HepG2 (cell line): ENCODE data around the gene N4BP2L1. TPM values are rescaled to one million over a fixed set of nuclear protein-coding genes. Genes with fewer than 3 reads are reported as not detected.

Source experiments
- ATAC-seq: fragments of 200-7000 bp; cut with Tn5 transposase; 3 replicates; pipeline ENCODE4 v1.9.1; 2020; ENCODE audit warnings: mild to moderate bottlenecking, moderate library complexity
- BruUV-seq: library from RNA; stranded (reverse); fragments of 400-500 nt; replicated peaks from 2 replicates; lab custom pipeline; 2021; lab: Mats Ljungman, UMichigan
- CTCF ChIA-PET: fragments of 300-600 bp; formaldehyde crosslinking; extraction: SDS; loops from one replicate; lab custom pipeline; 2021; ENCODE audit warnings: low total read pairs, inconsistent platforms, low intra/inter-chr PET ratio; lab: Yijun Ruan, JAX
- POLR2A ChIA-PET: fragments of 350-600 bp; sonication (Branson Sonifier 250); formaldehyde crosslinking; loops from one replicate; lab custom pipeline; 2020; ENCODE audit warnings: antibody characterized with exemption, inconsistent platforms; lab: Yijun Ruan, JAX
- DNase-seq: peaks from one replicate; pipeline ENCODE4 v3.0.0-alpha.2; 2015; ENCODE audit warnings: low spot score
- FAIRE-seq: peaks from 3 replicates; lab custom pipeline; 2011; peaks lifted over from hg19 to GRCh38; lab: Jason Lieb, UNC
- H2AFZ ChIP-seq: one replicate; pipeline ENCODE4 v1.6.1; 2011; ENCODE audit warnings: low read length, inconsistent platforms
- H3K27ac ChIP-seq: fragments of 300-600 bp; 3 replicates; pipeline ENCODE4 v1.8.0; 2011; ENCODE audit warnings: mixed run types, mild to moderate bottlenecking, mixed read lengths, low read length, inconsistent platforms; ENCODE audit not compliant: insufficient read depth; ENCODE audit errors: extremely low read length
- H3K27me3 ChIP-seq, 2 experiments: fragments of 200-600 bp in 1 of 2; 2 replicates in 1 of 2; 3 replicates in 1 of 2; pipeline versions ENCODE4 v1.6.0 to v1.8.0; 2011; ENCODE audit warnings: low read length in 2 of 2, mild to moderate bottlenecking in 2 of 2, moderate library complexity in 2 of 2, inconsistent platforms in 1 of 2; ENCODE audit not compliant: insufficient read depth in 2 of 2, control insufficient read depth in 1 of 2
- H3K36me3 ChIP-seq, 2 experiments: fragments of 200-600 bp in 1 of 2; replicated peaks in 1 of 2; 2 replicates in 1 of 2; 3 replicates in 1 of 2; pipeline versions ENCODE4 v1.5.1 to v1.8.0; 2011; ENCODE audit warnings: low read length in 2 of 2, inconsistent platforms in 1 of 2; ENCODE audit not compliant: insufficient read depth in 2 of 2, control insufficient read depth in 1 of 2
- H3K4me1 ChIP-seq: 2 replicates; pipeline ENCODE4 v1.5.1; 2012; ENCODE audit warnings: low read length, inconsistent platforms; ENCODE audit not compliant: insufficient read depth
- H3K4me2 ChIP-seq: 2 replicates; pipeline ENCODE4 v1.6.0; 2011; ENCODE audit warnings: low read depth, low read length, inconsistent platforms
- H3K4me3 ChIP-seq, 3 experiments: fragments of 200-600 bp in 1 of 3; sonication (generic), shearing (Covaris generic) in 1 of 3; replicated peaks in 1 of 3; 2 replicates each; pipeline ENCODE4 v1.5.1; 2011 to 2016; ENCODE audit warnings: low read length in 3 of 3, inconsistent platforms in 2 of 3, low read depth in 2 of 3, mild to moderate bottlenecking in 2 of 3, control low read depth in 1 of 3, mixed read lengths in 1 of 3; ENCODE audit not compliant: insufficient read depth in 1 of 3
- H3K79me2 ChIP-seq: one replicate; pipeline ENCODE4 v1.6.1; 2011; ENCODE audit warnings: low read length, inconsistent platforms; ENCODE audit not compliant: insufficient read depth
- H3K9ac ChIP-seq: 2 replicates; pipeline ENCODE4 v1.6.0; 2011; ENCODE audit warnings: mild to moderate bottlenecking, low read depth, low read length, inconsistent platforms; ENCODE audit not compliant: insufficient read depth
- H3K9me3 ChIP-seq: 2 replicates; pipeline ENCODE4 v1.5.1; 2012; ENCODE audit warnings: mild to moderate bottlenecking, low read length
- H4K20me1 ChIP-seq: 2 replicates; pipeline ENCODE4 v1.6.0; 2011; ENCODE audit warnings: inconsistent platforms, mild to moderate bottlenecking, low read length, moderate library complexity; ENCODE audit not compliant: insufficient read depth
- ARNT2 ChIP-seq: sonication (generic); formaldehyde crosslinking; IDR thresholded peaks from 2 replicates; pipeline ENCODE4 v1.8.0; 2022; ENCODE audit warnings: mild to moderate bottlenecking, low read depth, missing genetic modification reagents, moderate library complexity
- CBFB ChIP-seq: sonication (generic); formaldehyde crosslinking; IDR thresholded peaks from 2 replicates; pipeline ENCODE4 v1.4.0; 2020; ENCODE audit warnings: missing genetic modification reagents
- MAFF ChIP-seq: IDR thresholded peaks from 2 replicates; pipeline ENCODE4 v1.6.1; 2011; ENCODE audit warnings: low read depth, low read length, improper control_type of control experiment
- MIER3 ChIP-seq: IDR thresholded peaks from 2 replicates; pipeline ENCODE4 v1.6.1; 2016; ENCODE audit warnings: missing compliant biosample characterization, borderline replicate concordance
- NR2F6 ChIP-seq, 2 experiments: IDR thresholded peaks; 2 replicates each; pipeline ENCODE4 v1.6.1; 2016; ENCODE audit warnings: antibody characterized with exemption in 1 of 2, mild to moderate bottlenecking in 1 of 2
- POLR2A ChIP-seq, 2 experiments: IDR thresholded peaks; 2 replicates each; pipeline ENCODE4 v1.6.1; 2011; ENCODE audit warnings: low read depth in 2 of 2, low read length in 2 of 2, mild to moderate bottlenecking in 1 of 2, moderate library complexity in 1 of 2; ENCODE audit not compliant: insufficient read depth in 1 of 2
- ZNF335 ChIP-seq: sonication (generic); formaldehyde crosslinking; IDR thresholded peaks from 2 replicates; pipeline ENCODE4 v1.4.0; 2020; ENCODE audit warnings: missing genetic modification reagents
- ZSCAN21 ChIP-seq: sonication (generic); formaldehyde crosslinking; IDR thresholded peaks from 2 replicates; pipeline ENCODE4 v1.8.0; 2022; ENCODE audit warnings: mild to moderate bottlenecking, missing genetic modification reagents, moderate library complexity, borderline replicate concordance
- WGBS: methylation state at CpG from one replicate; pipeline ENCODE4 v1.1.6; 2017; ENCODE audit warnings: low lambda C conversion rate; 5-methylcytosine and 5-hydroxymethylcytosine counted together
- in situ Hi-C: cut with HindIII; loops from 2 replicates; pipeline ENCODE4 v1.10.0; 2017; ENCODE audit warnings: low pct_unique_long_range_greater_than_20kb; ENCODE audit not compliant: extremely low pct_ligation_motif_present
- intact Hi-C: fragments of 100-400 bp; cut with micrococcal nuclease; formaldehyde crosslinking; loops from one replicate; pipeline ENCODE4 v1.10.0; 2022; ENCODE audit not compliant: unreplicated experiment
- polyA plus RNA-seq, 8 experiments: library from polyadenylated mRNA; depleted of rRNA in 3 of 8; stranded (reverse) in 7 of 8; unstranded in 1 of 8; fragments of >200 nt; fragmentation: Illumina TruSeq in 4 of 8; extraction: Trizol in 4 of 8; gene quantifications; 2 replicates each; pipeline versions ENCODE4 v1.2.1 to v1.2.3, GENCODE V29; 2011 to 2016; ENCODE audit warnings: low read depth in 4 of 8, missing spikeins in 1 of 8, mixed read lengths in 1 of 8; ENCODE audit not compliant: insufficient read depth in 1 of 8
- total RNA-seq, 5 experiments: library from RNA; depleted of rRNA; stranded (reverse); fragments of >200 nt; fragmentation: Illumina TruSeq; extraction: Trizol; gene quantifications; 2 replicates each; pipeline ENCODE4 v1.2.3, GENCODE V29; 2016; ENCODE audit warnings: low read depth in 1 of 5
- TF ChIP-seq, protein P1 (sequence below): sonication (generic); formaldehyde crosslinking; IDR thresholded peaks from 2 replicates; pipeline ENCODE4 v1.8.0; 2022; ENCODE audit warnings: mild to moderate bottlenecking, missing genetic modification reagents, moderate library complexity
- TF ChIP-seq, protein P2 (sequence below): sonication (generic); formaldehyde crosslinking; IDR thresholded peaks from 2 replicates; pipeline ENCODE4 v1.4.0; 2020; ENCODE audit warnings: missing genetic modification reagents
- TF ChIP-seq, protein P3 (sequence below): IDR thresholded peaks from 2 replicates; pipeline ENCODE4 v1.6.1; 2012; ENCODE audit warnings: low read depth, low read length, improper control_type of control experiment
- TF ChIP-seq, protein P4 (sequence below): sonication (generic); formaldehyde crosslinking; IDR thresholded peaks from 2 replicates; pipeline ENCODE4 v1.4.0; 2020; ENCODE audit warnings: missing genetic modification reagents
- TF ChIP-seq, protein P5 (sequence below): IDR thresholded peaks from 2 replicates; pipeline ENCODE4 v1.6.1; 2016; ENCODE audit warnings: missing biosample characterization, missing genetic modification reagents, low read depth
- TF ChIP-seq, protein P6 (sequence below): sonication (generic); formaldehyde crosslinking; IDR thresholded peaks from 2 replicates; pipeline ENCODE4 v1.4.0; 2020; ENCODE audit warnings: mild to moderate bottlenecking, missing genetic modification reagents
- TF ChIP-seq, protein P7 (sequence below): sonication (generic); formaldehyde crosslinking; IDR thresholded peaks from 2 replicates; pipeline ENCODE4 v1.4.0; 2020; ENCODE audit warnings: missing genetic modification reagents, borderline replicate concordance
- TF ChIP-seq, protein P8 (sequence below): sonication (generic); formaldehyde crosslinking; conservative IDR thresholded peaks from 2 replicates; pipeline ENCODE4 v1.4.0; 2020; ENCODE audit warnings: missing genetic modification reagents

Gene N4BP2L1
- total and polyA plus RNA-seq, 2 of the 13 experiments (the other 11 are each of a cell fraction or from before 2014, with no cell fraction given) = 13.2 to 34.5 TPM

DNA sequence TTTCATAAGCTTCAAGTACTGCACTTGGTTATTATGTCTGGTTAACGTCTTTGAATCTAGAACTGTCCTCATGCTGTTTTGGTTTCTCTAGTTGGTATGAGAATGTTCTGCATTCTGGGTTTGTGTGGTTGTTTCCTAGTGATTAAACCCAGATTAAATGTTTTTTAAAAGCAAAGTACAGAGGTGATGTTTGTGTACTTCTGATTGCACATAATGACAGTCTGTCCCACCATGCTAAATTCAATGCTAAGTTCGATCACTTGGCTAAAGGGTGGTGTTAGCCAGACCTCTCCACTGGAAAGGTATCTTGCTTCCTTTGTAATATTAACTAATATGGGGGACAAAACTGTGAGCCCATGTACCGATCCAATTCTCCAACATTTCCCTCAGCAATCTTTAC lies 14.6 kb downstream of the N4BP2L1 start:
- H3K79me2 ChIP-seq = no peaks in the 10 kb centered on the region
- H3K27me3 ChIP-seq = no peaks in the 10 kb centered on the region
- CTCF ChIA-PET = no interaction called here
- DNase-seq (no peak), FAIRE-seq (no peak), ATAC-seq (no peak)
- H3K27ac ChIP-seq = no peak overlapping the region
- intact Hi-C loops (no loop called here), in situ Hi-C loops (no loop called here)
- no peaks in the 10 kb centered on the region; a peak in 1 of 5 replicates for H3K36me3 ChIP-seq
- H3K9me3 ChIP-seq = no peaks in the 10 kb centered on the region
- POLR2A ChIA-PET = no interaction called here
- peaks cover 32% of the 10 kb centered on the region for H3K4me1 ChIP-seq
- no peak overlapping the region for H2AFZ ChIP-seq
- no peak overlapping the region for H3K4me3 ChIP-seq
- BruUV-seq = no TSS peak
- H3K4me2 ChIP-seq = no peak overlapping the region
- H4K20me1 ChIP-seq = no peaks in the 10 kb centered on the region
- H3K9ac ChIP-seq = no peak overlapping the region
- WGBS = 97% methylated on average over 3 of the region's 3 CpGs
- TF ChIP-seq ARNT2 = no peak
- TF ChIP-seq, protein P1, sequence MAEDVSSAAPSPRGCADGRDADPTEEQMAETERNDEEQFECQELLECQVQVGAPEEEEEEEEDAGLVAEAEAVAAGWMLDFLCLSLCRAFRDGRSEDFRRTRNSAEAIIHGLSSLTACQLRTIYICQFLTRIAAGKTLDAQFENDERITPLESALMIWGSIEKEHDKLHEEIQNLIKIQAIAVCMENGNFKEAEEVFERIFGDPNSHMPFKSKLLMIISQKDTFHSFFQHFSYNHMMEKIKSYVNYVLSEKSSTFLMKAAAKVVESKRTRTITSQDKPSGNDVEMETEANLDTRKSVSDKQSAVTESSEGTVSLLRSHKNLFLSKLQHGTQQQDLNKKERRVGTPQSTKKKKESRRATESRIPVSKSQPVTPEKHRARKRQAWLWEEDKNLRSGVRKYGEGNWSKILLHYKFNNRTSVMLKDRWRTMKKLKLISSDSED (CRISPR knock-in tag) = no peak
- no peak for TF ChIP-seq ZNF335
- TF ChIP-seq, protein P2, sequence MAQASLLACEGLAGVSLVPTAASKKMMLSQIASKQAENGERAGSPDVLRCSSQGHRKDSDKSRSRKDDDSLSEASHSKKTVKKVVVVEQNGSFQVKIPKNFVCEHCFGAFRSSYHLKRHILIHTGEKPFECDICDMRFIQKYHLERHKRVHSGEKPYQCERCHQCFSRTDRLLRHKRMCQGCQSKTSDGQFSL (CRISPR knock-in tag) = no peak
- TF ChIP-seq, protein P3, sequence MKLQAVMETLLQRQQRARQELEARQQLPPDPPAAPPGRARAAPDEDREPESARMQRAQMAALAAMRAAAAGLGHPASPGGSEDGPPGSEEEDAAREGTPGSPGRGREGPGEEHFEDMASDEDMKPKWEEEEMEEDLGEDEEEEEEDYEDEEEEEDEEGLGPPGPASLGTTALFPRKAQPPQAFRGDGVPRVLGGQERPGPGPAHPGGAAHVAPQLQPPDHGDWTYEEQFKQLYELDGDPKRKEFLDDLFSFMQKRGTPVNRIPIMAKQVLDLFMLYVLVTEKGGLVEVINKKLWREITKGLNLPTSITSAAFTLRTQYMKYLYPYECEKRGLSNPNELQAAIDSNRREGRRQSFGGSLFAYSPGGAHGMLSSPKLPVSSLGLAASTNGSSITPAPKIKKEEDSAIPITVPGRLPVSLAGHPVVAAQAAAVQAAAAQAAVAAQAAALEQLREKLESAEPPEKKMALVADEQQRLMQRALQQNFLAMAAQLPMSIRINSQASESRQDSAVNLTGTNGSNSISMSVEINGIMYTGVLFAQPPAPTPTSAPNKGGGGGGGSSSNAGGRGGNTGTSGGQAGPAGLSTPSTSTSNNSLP = no peak
- TF ChIP-seq POLR2A (IDR thresholded peaks at IDR 0.05; ENCODE audit: insufficient read depth in 1 of 2, low read depth in 2 of 2, low read length in 2 of 2) = no peak
- TF ChIP-seq ZSCAN21 (CRISPR knock-in tag) = no peak
- TF ChIP-seq MAFF = no peak
- no peak for TF ChIP-seq MIER3 (CRISPR knock-in tag)
- TF ChIP-seq, protein P4, sequence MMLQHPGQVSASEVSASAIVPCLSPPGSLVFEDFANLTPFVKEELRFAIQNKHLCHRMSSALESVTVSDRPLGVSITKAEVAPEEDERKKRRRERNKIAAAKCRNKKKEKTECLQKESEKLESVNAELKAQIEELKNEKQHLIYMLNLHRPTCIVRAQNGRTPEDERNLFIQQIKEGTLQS (CRISPR knock-in tag) = no peak
- no peak for TF ChIP-seq NR2F6 (IDR thresholded peaks at IDR 0.05)
- no peak for TF ChIP-seq NR2F6 (CRISPR knock-in tag; IDR thresholded peaks at IDR 0.05)
- TF ChIP-seq, protein P5, sequence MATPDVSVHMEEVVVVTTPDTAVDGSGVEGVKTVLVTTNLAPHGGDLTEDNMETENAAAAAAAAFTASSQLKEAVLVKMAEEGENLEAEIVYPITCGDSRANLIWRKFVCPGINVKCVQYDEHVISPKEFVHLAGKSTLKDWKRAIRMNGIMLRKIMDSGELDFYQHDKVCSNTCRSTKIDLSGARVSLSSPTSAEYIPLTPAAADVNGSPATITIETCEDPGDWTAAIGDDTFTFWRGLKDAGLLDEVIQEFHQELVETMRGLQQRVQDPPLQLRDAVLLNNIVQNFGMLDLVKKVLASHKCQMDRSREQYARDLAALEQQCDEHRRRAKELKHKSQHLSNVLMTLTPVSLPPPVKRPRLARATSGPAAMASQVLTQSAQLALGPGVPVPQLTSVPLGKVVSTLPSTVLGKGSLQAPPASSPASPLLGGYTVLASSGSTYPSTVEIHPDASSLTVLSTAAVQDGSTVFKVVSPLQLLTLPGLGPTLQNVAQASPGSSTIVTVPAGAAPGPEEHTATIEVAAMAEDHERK (CRISPR knock-in tag) = no peak
- TF ChIP-seq, protein P6, sequence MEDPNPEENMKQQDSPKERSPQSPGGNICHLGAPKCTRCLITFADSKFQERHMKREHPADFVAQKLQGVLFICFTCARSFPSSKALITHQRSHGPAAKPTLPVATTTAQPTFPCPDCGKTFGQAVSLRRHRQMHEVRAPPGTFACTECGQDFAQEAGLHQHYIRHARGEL (CRISPR knock-in tag) = no peak
- TF ChIP-seq, protein P7, sequence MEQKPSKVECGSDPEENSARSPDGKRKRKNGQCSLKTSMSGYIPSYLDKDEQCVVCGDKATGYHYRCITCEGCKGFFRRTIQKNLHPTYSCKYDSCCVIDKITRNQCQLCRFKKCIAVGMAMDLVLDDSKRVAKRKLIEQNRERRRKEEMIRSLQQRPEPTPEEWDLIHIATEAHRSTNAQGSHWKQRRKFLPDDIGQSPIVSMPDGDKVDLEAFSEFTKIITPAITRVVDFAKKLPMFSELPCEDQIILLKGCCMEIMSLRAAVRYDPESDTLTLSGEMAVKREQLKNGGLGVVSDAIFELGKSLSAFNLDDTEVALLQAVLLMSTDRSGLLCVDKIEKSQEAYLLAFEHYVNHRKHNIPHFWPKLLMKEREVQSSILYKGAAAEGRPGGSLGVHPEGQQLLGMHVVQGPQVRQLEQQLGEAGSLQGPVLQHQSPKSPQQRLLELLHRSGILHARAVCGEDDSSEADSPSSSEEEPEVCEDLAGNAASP (CRISPR knock-in tag) = no peak
- TF ChIP-seq, protein P8, sequence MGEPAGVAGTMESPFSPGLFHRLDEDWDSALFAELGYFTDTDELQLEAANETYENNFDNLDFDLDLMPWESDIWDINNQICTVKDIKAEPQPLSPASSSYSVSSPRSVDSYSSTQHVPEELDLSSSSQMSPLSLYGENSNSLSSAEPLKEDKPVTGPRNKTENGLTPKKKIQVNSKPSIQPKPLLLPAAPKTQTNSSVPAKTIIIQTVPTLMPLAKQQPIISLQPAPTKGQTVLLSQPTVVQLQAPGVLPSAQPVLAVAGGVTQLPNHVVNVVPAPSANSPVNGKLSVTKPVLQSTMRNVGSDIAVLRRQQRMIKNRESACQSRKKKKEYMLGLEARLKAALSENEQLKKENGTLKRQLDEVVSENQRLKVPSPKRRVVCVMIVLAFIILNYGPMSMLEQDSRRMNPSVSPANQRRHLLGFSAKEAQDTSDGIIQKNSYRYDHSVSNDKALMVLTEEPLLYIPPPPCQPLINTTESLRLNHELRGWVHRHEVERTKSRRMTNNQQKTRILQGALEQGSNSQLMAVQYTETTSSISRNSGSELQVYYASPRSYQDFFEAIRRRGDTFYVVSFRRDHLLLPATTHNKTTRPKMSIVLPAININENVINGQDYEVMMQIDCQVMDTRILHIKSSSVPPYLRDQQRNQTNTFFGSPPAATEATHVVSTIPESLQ = no peak
- TF ChIP-seq CBFB (CRISPR knock-in tag) = no peak
